ENCODE results near the gene AQR. TPM values are rescaled to one million over a fixed set of nuclear protein-coding genes. Genes with fewer than 3 reads are reported as not detected.

Gene AQR
- polyA plus RNA-seq, 1 donor from 2014 or later: 22.4 TPM

DNA sequence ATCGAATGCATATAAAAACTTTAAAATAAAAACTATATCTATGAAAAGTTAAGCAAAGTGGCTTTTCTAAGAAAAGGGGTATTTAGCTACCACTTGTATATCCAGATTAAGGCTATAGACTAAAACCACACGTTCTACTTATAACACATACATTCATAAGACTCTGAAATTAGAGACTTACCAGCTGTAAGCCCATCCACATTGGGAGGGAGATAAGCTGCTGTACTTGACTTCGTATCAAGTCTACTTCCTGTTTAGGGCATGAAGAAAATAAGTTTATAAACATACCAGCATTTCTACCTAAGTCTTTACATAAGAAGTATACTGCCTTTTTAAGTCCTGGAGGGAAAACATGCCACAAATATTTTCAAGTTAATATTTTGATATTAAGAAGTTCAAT is 27.7 kb downstream of the AQR start:
- H3K9me2 ChIP-seq (ENCODE audit: insufficient read depth, low read length): no peaks in the 10 kb centered on the region
- no peak overlapping the region for H3K4me3 ChIP-seq (ENCODE audit: low read length)
- no peaks in the 10 kb centered on the region for H4K20me1 ChIP-seq (ENCODE audit: insufficient read depth)
- H3K27me3 ChIP-seq (ENCODE audit: insufficient read depth, low read depth, low read length): no peaks in the 10 kb centered on the region
- H3K27ac ChIP-seq (ENCODE audit: low read length): no peak overlapping the region
- no peaks in the 10 kb centered on the region for H3K36me3 ChIP-seq (ENCODE audit: insufficient read depth, low read length)
- no peaks in the 10 kb centered on the region for H3K9me3 ChIP-seq (ENCODE audit: low read length)
- no peak for TF ChIP-seq SMC3 (conservative IDR thresholded peaks at IDR 0.05; ENCODE audit: poor library complexity)
- no peak for TF ChIP-seq POLR2AphosphoS5 (IDR thresholded peaks at IDR 0.05)
- TF ChIP-seq, protein P1, sequence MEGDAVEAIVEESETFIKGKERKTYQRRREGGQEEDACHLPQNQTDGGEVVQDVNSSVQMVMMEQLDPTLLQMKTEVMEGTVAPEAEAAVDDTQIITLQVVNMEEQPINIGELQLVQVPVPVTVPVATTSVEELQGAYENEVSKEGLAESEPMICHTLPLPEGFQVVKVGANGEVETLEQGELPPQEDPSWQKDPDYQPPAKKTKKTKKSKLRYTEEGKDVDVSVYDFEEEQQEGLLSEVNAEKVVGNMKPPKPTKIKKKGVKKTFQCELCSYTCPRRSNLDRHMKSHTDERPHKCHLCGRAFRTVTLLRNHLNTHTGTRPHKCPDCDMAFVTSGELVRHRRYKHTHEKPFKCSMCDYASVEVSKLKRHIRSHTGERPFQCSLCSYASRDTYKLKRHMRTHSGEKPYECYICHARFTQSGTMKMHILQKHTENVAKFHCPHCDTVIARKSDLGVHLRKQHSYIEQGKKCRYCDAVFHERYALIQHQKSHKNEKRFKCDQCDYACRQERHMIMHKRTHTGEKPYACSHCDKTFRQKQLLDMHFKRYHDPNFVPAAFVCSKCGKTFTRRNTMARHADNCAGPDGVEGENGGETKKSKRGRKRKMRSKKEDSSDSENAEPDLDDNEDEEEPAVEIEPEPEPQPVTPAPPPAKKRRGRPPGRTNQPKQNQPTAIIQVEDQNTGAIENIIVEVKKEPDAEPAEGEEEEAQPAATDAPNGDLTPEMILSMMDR (IDR thresholded peaks at IDR 0.05; ENCODE audit: poor library complexity, severe bottlenecking): no peak
- TF ChIP-seq, protein P2, sequence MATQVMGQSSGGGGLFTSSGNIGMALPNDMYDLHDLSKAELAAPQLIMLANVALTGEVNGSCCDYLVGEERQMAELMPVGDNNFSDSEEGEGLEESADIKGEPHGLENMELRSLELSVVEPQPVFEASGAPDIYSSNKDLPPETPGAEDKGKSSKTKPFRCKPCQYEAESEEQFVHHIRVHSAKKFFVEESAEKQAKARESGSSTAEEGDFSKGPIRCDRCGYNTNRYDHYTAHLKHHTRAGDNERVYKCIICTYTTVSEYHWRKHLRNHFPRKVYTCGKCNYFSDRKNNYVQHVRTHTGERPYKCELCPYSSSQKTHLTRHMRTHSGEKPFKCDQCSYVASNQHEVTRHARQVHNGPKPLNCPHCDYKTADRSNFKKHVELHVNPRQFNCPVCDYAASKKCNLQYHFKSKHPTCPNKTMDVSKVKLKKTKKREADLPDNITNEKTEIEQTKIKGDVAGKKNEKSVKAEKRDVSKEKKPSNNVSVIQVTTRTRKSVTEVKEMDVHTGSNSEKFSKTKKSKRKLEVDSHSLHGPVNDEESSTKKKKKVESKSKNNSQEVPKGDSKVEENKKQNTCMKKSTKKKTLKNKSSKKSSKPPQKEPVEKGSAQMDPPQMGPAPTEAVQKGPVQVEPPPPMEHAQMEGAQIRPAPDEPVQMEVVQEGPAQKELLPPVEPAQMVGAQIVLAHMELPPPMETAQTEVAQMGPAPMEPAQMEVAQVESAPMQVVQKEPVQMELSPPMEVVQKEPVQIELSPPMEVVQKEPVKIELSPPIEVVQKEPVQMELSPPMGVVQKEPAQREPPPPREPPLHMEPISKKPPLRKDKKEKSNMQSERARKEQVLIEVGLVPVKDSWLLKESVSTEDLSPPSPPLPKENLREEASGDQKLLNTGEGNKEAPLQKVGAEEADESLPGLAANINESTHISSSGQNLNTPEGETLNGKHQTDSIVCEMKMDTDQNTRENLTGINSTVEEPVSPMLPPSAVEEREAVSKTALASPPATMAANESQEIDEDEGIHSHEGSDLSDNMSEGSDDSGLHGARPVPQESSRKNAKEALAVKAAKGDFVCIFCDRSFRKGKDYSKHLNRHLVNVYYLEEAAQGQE (IDR thresholded peaks at IDR 0.05; ENCODE audit: borderline replicate concordance): no peak
- no peak for TF ChIP-seq EZH2 (IDR thresholded peaks at IDR 0.05; ENCODE audit: borderline replicate concordance, insufficient read depth, low read length, poor library complexity, severe bottlenecking)
- TF ChIP-seq RAD21 (conservative IDR thresholded peaks at IDR 0.05): no peak
- TF ChIP-seq MXI1 (conservative IDR thresholded peaks at IDR 0.05; ENCODE audit: poor library complexity, severe bottlenecking): no peak
- TF ChIP-seq EP300 (conservative IDR thresholded peaks at IDR 0.05; ENCODE audit: poor library complexity, severe bottlenecking): no peak
- TF ChIP-seq TAF1 (IDR thresholded peaks at IDR 0.05; ENCODE audit: low read depth): no peak
- no peak overlapping the region for H3K4me2 ChIP-seq (ENCODE audit: low read length)
- H3F3A ChIP-seq (ENCODE audit: insufficient read depth, low read length, poor library complexity, severe bottlenecking): no peaks in the 10 kb centered on the region
- H2AFZ ChIP-seq (ENCODE audit: low read depth, low read length): no peak overlapping the region
- H3K9ac ChIP-seq (ENCODE audit: low read length): no peak overlapping the region
- H3K79me2 ChIP-seq (replicated peaks; ENCODE audit: insufficient read depth, low read length): no peaks in the 10 kb centered on the region

DNA sequence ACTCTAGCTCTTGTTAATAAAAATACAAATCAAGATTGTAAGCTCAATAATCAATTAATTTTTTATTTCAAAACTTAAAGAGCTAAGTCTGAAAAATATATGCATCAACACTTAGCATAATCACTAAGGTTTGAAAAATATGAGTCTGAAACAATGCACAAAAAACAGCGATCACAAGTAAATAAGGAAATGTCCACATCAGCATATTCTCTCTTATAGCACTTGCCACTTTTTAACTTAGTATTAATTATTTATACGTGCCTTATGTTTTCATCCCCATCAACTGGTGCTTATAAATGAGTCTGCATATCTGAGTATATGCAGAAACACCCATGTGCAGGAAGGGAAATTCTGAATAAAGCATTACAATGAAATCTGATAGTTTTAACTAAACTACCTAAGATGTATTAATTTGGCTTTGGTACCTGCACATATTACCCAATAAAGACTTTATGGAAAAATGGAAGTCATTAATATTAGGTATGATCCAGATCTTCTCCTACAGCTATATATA is 28.3 kb downstream of the AQR start:
- H2AFZ ChIP-seq (ENCODE audit: low read depth, low read length): no peak overlapping the region
- no peak overlapping the region for H3K9ac ChIP-seq (ENCODE audit: low read length)
- TF ChIP-seq, protein P2 (IDR thresholded peaks at IDR 0.05; ENCODE audit: borderline replicate concordance): no peak
- no peak for TF ChIP-seq SMC3 (conservative IDR thresholded peaks at IDR 0.05; ENCODE audit: poor library complexity)
- TF ChIP-seq TAF1 (IDR thresholded peaks at IDR 0.05; ENCODE audit: low read depth): no peak
- no peak for TF ChIP-seq RAD21 (conservative IDR thresholded peaks at IDR 0.05)
- no peak for TF ChIP-seq EZH2 (IDR thresholded peaks at IDR 0.05; ENCODE audit: borderline replicate concordance, insufficient read depth, low read length, poor library complexity, severe bottlenecking)
- TF ChIP-seq POLR2AphosphoS5 (IDR thresholded peaks at IDR 0.05): no peak
- TF ChIP-seq, protein P1 (IDR thresholded peaks at IDR 0.05; ENCODE audit: poor library complexity, severe bottlenecking): no peak
- no peak for TF ChIP-seq EP300 (conservative IDR thresholded peaks at IDR 0.05; ENCODE audit: poor library complexity, severe bottlenecking)
- TF ChIP-seq MXI1 (conservative IDR thresholded peaks at IDR 0.05; ENCODE audit: poor library complexity, severe bottlenecking): no peak
- no peaks in the 10 kb centered on the region for H3K27me3 ChIP-seq (ENCODE audit: insufficient read depth, low read depth, low read length)
- no peak overlapping the region for H3K4me3 ChIP-seq (ENCODE audit: low read length)
- H3K9me2 ChIP-seq (ENCODE audit: insufficient read depth, low read length): no peaks in the 10 kb centered on the region
- no peak overlapping the region for H3K27ac ChIP-seq (ENCODE audit: low read length)
- no peaks in the 10 kb centered on the region for H3F3A ChIP-seq (ENCODE audit: insufficient read depth, low read length, poor library complexity, severe bottlenecking)
- H4K20me1 ChIP-seq (ENCODE audit: insufficient read depth): no peaks in the 10 kb centered on the region
- no peaks in the 10 kb centered on the region for H3K79me2 ChIP-seq (replicated peaks; ENCODE audit: insufficient read depth, low read length)
- no peaks in the 10 kb centered on the region for H3K9me3 ChIP-seq (ENCODE audit: low read length)
- H3K4me2 ChIP-seq (ENCODE audit: low read length): no peak overlapping the region
- H3K36me3 ChIP-seq (ENCODE audit: insufficient read depth, low read length): no peaks in the 10 kb centered on the region

Measured in neural cell (in vitro differentiated cells).